Transverse colon (tissue), 4 donors: ENCODE measurements around the gene RASAL2. TPM values are rescaled to one million over a fixed set of nuclear protein-coding genes. Genes with fewer than 3 reads are reported as not detected.
"Not testable (repeated sequence)": the region's sequence is repeated elsewhere in the genome, so short reads cannot be mapped to it uniquely, and the experiment has no call there.

Experiments used
- DNase-seq: peaks from one replicate; pipeline ENCODE4 v3.0.0-alpha.2; 2019
- H3K27ac ChIP-seq, 4 donors: fragments of 200-600 bp; sonication (generic); 2 replicates each; pipeline ENCODE4 v1.5.1; 2016 to 2018; ENCODE audit warnings: inconsistent platforms in 4 of 4
- H3K27me3 ChIP-seq: fragments of 200-600 bp; sonication (generic); 2 replicates; pipeline ENCODE4 v1.5.1; 2017; ENCODE audit warnings: inconsistent platforms
- H3K36me3 ChIP-seq, 4 donors: fragments of 200-600 bp; sonication (generic); 2 replicates each; pipeline ENCODE4 v1.5.1; 2017 to 2019; ENCODE audit warnings: inconsistent platforms in 4 of 4
- H3K4me1 ChIP-seq, 4 donors: fragments of 200-600 bp; sonication (generic); 2 replicates each; pipeline ENCODE4 v1.5.1; 2017 to 2020; ENCODE audit warnings: inconsistent platforms in 4 of 4
- H3K4me3 ChIP-seq, 4 donors: fragments of 200-600 bp; sonication (generic); 1 replicate in 1 of 4; 2 replicates in 3 of 4; pipeline versions ENCODE4 v1.5.1 to v1.6.1; 2017 to 2019; ENCODE audit warnings: inconsistent platforms in 4 of 4
- H3K9me3 ChIP-seq, 2 donors: fragments of 200-600 bp; sonication (generic); 2 replicates each; pipeline ENCODE4 v1.5.1; 2017 to 2019; ENCODE audit warnings: inconsistent platforms in 2 of 2
- CTCF ChIP-seq, 5 experiments: fragments of 200-600 bp in 3 of 5; fragments of 450-650 bp in 2 of 5; sonication (generic) in 3 of 5; IDR thresholded peaks; 1 replicate in 2 of 5; 2 replicates in 3 of 5; pipeline ENCODE4 v1.5.1; 2016 to 2017; ENCODE audit warnings: antibody characterized with exemption in 5 of 5, inconsistent platforms in 3 of 5, mild to moderate bottlenecking in 2 of 5, moderate library complexity in 1 of 5
- EP300 ChIP-seq: sonication (generic); formaldehyde crosslinking; IDR thresholded peaks from one replicate; pipeline ENCODE4 v1.6.1; 2017; ENCODE audit warnings: antibody characterized with exemption, low read depth
- POLR2A ChIP-seq: fragments of 450-650 bp; IDR thresholded peaks from one replicate; pipeline ENCODE4 v1.6.1; 2016; ENCODE audit warnings: antibody characterized with exemption, mild to moderate bottlenecking, moderate library complexity
- POLR2AphosphoS5 ChIP-seq, 3 donors: sonication (generic); formaldehyde crosslinking; IDR thresholded peaks; one replicate each; pipeline ENCODE4 v1.6.1; 2016; ENCODE audit warnings: antibody characterized with exemption in 3 of 3
- WGBS, 2 donors: methylation state at CpG; one replicate each; pipeline ENCODE4 v1.1.5; 2018; ENCODE audit warnings: low coverage in 1 of 2; 5-methylcytosine and 5-hydroxymethylcytosine counted together
- in situ Hi-C, 4 donors: fragments of 200-750 bp; cut with MboI; loops; one replicate each; pipeline versions ENCODE4 v1.15.0 to v1.15.1; 2017; ENCODE audit warnings: low sequenced_read_pairs in 3 of 4, low pct_ligation_motif_present in 1 of 4, low pct_unique_long_range_greater_than_20kb in 1 of 4
- intact Hi-C: fragments of 100-400 bp; cut with DNase I; formaldehyde crosslinking; loops from one replicate; pipeline ENCODE4 v1.15.1; 2023; ENCODE audit warnings: low total_unique reads
- total RNA-seq, 4 donors: library from RNA; depleted of rRNA; stranded (reverse); fragments of >200 nt; gene quantifications; one replicate each; pipeline ENCODE4 v1.1.0, GENCODE V29; 2016

The RASAL2 gene
- total RNA-seq, 4 donors from 2014 or later, result 13.1 to 26.1 (median 19.8) TPM

- Histone ChIP-seq H3K27me3 (no peaks in the 10 kb centered on the region), H3K27ac (no peak overlapping the region), H3K4me1 (peaks cover 2 to 7% (median 6%) of the 10 kb centered on the region in 4 donors), H3K36me3 (no peaks in the 10 kb centered on the region), H3K4me3 (no peak overlapping the region), H3K9me3 (no peaks in the 10 kb centered on the region)
- in situ Hi-C loops, result no loop called here
- intact Hi-C loops, result no loop called here
- TF ChIP-seq CTCF (IDR thresholded peaks at IDR 0.05), result no peak
- no peak for TF ChIP-seq POLR2A
- no peak for TF ChIP-seq POLR2AphosphoS5 (IDR thresholded peaks at IDR 0.05)
- no peak for TF ChIP-seq EP300
- WGBS, 2 donors, result 71 to 83% methylated on average over 2 of the region's 2 CpGs
- no peak for DNase-seq
These were observed 5.3 kb upstream of the RASAL2 start for GRCh38 chr1:178088651-178089050.

- intact Hi-C loops, result loop anchor here (5.0 kb wide), 1 partner anchor 59 kb away; no protein-coding TSS in a partner anchor
- WGBS, 2 donors, result 63 to 81% methylated on average over 1 to 4 of the region's 4 CpGs
- DNase-seq, result not testable (repeated sequence)
These were observed 2.5 kb upstream of the RASAL2 start for GRCh38 chr1:178091454-178091853.

GRCh38 chr1:178091986-178092745 lies 1.7 kb upstream of the RASAL2 start:
- in situ Hi-C loops, result no loop called here
- intact Hi-C loops, result loop anchor here (5.0 kb wide), 1 partner anchor 60 kb away; no protein-coding TSS in a partner anchor
- no peak for DNase-seq
- Histone ChIP-seq H3K4me3 (no peak overlapping the region), H3K36me3 (no peaks in the 10 kb centered on the region), H3K4me1 (peaks cover 10 to 28% (median 20%) of the 10 kb centered on the region in 4 donors), H3K9me3 (no peaks in the 10 kb centered on the region), H3K27me3 (no peaks in the 10 kb centered on the region), H3K27ac (no peak overlapping the region)
- 84 to 89% methylated on average over 2 to 3 of the region's 3 CpGs for WGBS, 2 donors
- TF ChIP-seq CTCF (IDR thresholded peaks at IDR 0.05) (no peak), POLR2AphosphoS5 (IDR thresholded peaks at IDR 0.05) (no peak), EP300 (no peak), POLR2A (no peak)

More at GRCh38 chr1:178091454-178091853, 2.5 kb upstream of the RASAL2 start:
- H3K36me3 ChIP-seq, H3K4me3 ChIP-seq, H3K27ac ChIP-seq, H3K9me3 ChIP-seq, H3K27me3 ChIP-seq, in situ Hi-C loops: not testable (repeated sequence)
- H3K4me1 ChIP-seq, result peaks cover 10 to 20% (median 17%) of the 10 kb centered on the region in 4 donors

GRCh38 chr1:178092878-178093493 lies 918 bp upstream of the RASAL2 start:
- Histone ChIP-seq H3K36me3 (no peaks in the 10 kb centered on the region), H3K27me3 (no peaks in the 10 kb centered on the region), H3K9me3 (no peaks in the 10 kb centered on the region), H3K27ac (peak overlapping the region; percentile 65 to 96 (median 94)), H3K4me1 (peaks cover 10 to 34% (median 23%) of the 10 kb centered on the region in 4 donors), H3K4me3 (peak overlapping the region; percentile 7 to 95 (median 88))
- intact Hi-C loops, result loop anchor here (5.0 kb wide), 1 partner anchor 61 kb away; no protein-coding TSS in a partner anchor
- DNase-seq, result peak; percentile 20
- in situ Hi-C loops, result no loop called here
- 6 to 13% methylated on average over 6 to 11 of the region's 11 CpGs for WGBS, 2 donors
- TF ChIP-seq EP300, result no peak

- in situ Hi-C loops (no loop called here), intact Hi-C loops (loop anchor here (5.0 kb wide), 1 partner anchor 61 kb away; no protein-coding TSS in a partner anchor)
- Histone ChIP-seq H3K27me3 (no peaks in the 10 kb centered on the region), H3K4me1 (peaks cover 10 to 40% (median 26%) of the 10 kb centered on the region in 4 donors), H3K4me3 (peak overlapping the region; percentile 80 to 95 (median 88)), H3K27ac (peak overlapping the region; percentile 91 to 96 (median 94)), H3K36me3 (no peaks in the 10 kb centered on the region), H3K9me3 (no peaks in the 10 kb centered on the region)
- WGBS, 2 donors, result 0 to 1% methylated on average over 11 to 17 of the region's 42 CpGs
- TF ChIP-seq POLR2AphosphoS5 (IDR thresholded peaks at IDR 0.05) (peak in 1 of 3 donors; percentile 7), EP300 (no peak)
- peak; percentile 91 for DNase-seq
These were observed 382 bp upstream of the RASAL2 start for GRCh38 chr1:178093494-178093950.
